SK-N-SH treated with all-trans-retinoic acid at 6 μM for 48 hours (cell line): ENCODE measurements around the gene KCNE3.

ENCODE experiments used
- ARNTL ChIP-seq: fragments of 450-650 bp; formaldehyde crosslinking; IDR thresholded peaks from 2 replicates; pipeline ENCODE4 v1.5.0; 2020; ENCODE audit warnings: low read depth, mild to moderate bottlenecking, moderate library complexity, borderline replicate concordance
- TOX ChIP-seq: fragments of 250-450 bp; sonication (Bioruptor Pico); IDR thresholded peaks from 2 replicates; pipeline ENCODE4 v1.8.0; 2021; ENCODE audit warnings: mild to moderate bottlenecking, moderate library complexity, borderline replicate concordance
- ZC3H10 ChIP-seq: fragments of 250-450 bp; sonication (Bioruptor Pico); IDR thresholded peaks from 2 replicates; pipeline ENCODE4 v1.5.1; 2021; ENCODE audit warnings: mild to moderate bottlenecking, moderate library complexity
- TF ChIP-seq, protein P1 (sequence below): fragments of 250-450 bp; sonication (Bioruptor Pico); IDR thresholded peaks from 2 replicates; pipeline ENCODE4 v1.5.1; 2020; ENCODE audit warnings: low read depth, mild to moderate bottlenecking, moderate library complexity

DNA sequence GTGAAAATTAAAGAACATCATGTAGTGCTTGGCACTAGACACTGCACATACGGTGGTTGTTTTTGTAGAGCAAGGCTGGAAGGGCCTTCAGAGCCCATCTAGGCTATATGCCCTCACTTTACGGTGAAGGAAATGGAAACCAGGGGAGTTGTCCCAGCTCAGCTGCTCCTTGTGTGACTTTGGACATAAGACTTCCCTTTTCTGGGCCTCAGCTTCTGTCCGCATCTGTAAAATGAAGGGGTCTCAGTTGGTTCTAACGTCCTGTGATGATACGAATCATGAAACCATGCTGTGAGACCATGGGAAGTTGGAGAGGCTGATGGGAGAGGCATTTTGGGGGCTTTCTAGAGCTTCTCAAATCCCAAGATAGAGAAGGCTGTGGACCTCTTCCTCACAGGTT lies 4.7 kb downstream of the KCNE3 start:
- TF ChIP-seq TOX (CRISPR knock-in tag) (no peak), ARNTL (CRISPR knock-in tag) (no peak), ZC3H10 (CRISPR knock-in tag) (no peak)
- TF ChIP-seq, protein P1, sequence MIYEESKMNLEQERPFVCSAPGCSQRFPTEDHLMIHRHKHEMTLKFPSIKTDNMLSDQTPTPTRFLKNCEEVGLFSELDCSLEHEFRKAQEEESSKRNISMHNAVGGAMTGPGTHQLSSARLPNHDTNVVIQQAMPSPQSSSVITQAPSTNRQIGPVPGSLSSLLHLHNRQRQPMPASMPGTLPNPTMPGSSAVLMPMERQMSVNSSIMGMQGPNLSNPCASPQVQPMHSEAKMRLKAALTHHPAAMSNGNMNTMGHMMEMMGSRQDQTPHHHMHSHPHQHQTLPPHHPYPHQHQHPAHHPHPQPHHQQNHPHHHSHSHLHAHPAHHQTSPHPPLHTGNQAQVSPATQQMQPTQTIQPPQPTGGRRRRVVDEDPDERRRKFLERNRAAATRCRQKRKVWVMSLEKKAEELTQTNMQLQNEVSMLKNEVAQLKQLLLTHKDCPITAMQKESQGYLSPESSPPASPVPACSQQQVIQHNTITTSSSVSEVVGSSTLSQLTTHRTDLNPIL (CRISPR knock-in tag) = no peak
